BLaER1 (cell line): ENCODE data around the gene ST6GALNAC2.
"Not testable (repeated sequence)": the region's sequence is repeated elsewhere in the genome, so short reads cannot be mapped to it uniquely, and the experiment has no call there.

ENCODE experiments used
- H3K27ac ChIP-seq: shearing (Covaris generic); formaldehyde crosslinking; 2 replicates; pipeline ENCODE4 v1.8.1; 2022
- H3K27me3 ChIP-seq: shearing (Covaris generic); formaldehyde crosslinking; 2 replicates; pipeline ENCODE4 v1.8.1; 2022
- H3K36me3 ChIP-seq: shearing (Covaris generic); formaldehyde crosslinking; 2 replicates; pipeline ENCODE4 v1.8.1; 2022
- H3K4me1 ChIP-seq: shearing (Covaris generic); formaldehyde crosslinking; 2 replicates; pipeline ENCODE4 v1.8.1; 2022
- H3K4me2 ChIP-seq: shearing (Covaris generic); formaldehyde crosslinking; 2 replicates; pipeline ENCODE4 v1.8.1; 2022
- H3K4me3 ChIP-seq: shearing (Covaris generic); formaldehyde crosslinking; 2 replicates; pipeline ENCODE4 v1.8.1; 2022
- H3K9ac ChIP-seq: shearing (Covaris generic); formaldehyde crosslinking; 2 replicates; pipeline ENCODE4 v1.8.1; 2022
- H3K9me3 ChIP-seq: shearing (Covaris generic); formaldehyde crosslinking; 2 replicates; pipeline ENCODE4 v1.8.1; 2022
- H4K20me1 ChIP-seq: shearing (Covaris generic); formaldehyde crosslinking; 2 replicates; pipeline ENCODE4 v1.8.1; 2022
- Cebpa-rat ChIP-seq: shearing (Covaris generic); IDR thresholded peaks from 2 replicates; pipeline ENCODE4 v1.8.1; 2022

Gene ST6GALNAC2

DNA sequence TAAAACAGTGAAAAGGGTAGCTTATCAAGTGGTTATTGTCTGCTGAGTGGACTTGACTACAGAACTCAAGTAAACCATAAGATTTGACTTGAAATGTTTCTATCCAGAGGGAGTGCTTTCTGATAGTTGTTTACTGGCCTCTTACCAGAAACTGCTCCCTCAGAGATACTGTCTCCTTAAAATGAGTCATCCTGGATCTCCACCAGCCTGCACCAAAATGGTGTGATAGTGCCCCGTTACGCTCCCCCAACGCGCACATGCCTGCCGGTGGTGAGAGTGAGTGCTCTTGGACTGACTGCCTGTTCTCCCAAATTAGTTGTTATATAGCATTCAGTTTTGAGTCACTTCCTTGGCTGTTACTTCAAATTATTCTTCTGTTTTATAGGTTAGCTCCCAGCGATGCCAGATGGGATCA is 22.9 kb downstream of the ST6GALNAC2 start:
- Histone ChIP-seq H3K4me1 (peaks cover 48% of the 10 kb centered on the region), H3K9me3 (no peaks in the 10 kb centered on the region), H3K4me2 (no peak overlapping the region), H3K4me3 (no peak overlapping the region), H4K20me1 (peaks cover 96% of the 10 kb centered on the region), H3K9ac (peak overlapping the region; percentile 38; the same call in 1 of the 2 replicates), H3K27ac (no peak overlapping the region), H3K36me3 (peaks cover 80% of the 10 kb centered on the region), H3K27me3 (no peaks in the 10 kb centered on the region)
- TF ChIP-seq Cebpa-rat = no peak

DNA sequence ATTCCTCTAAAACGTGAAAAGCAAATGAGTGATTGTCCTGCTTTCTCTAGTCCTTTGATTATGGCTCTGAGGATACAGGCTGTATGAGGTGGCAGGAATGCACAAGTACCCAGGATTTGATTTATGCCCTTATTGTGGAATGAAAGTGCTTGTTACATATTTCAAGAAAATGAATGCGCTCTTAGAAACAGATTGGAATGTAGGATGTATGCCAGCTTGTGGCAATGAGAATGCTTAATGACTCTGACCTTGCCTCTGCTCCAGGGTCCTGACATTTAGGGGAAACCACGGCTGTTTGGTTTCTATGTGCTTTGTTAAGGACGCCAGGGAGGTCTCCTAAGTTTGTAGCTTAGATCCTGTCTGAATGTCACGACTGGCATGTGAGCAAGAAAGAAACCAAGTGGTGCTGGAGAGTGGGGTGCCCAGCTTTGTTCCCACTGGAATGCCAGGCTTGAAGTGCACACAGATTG is 23.8 kb downstream of the ST6GALNAC2 start:
- peaks cover 43% of the 10 kb centered on the region for H3K4me1 ChIP-seq

DNA sequence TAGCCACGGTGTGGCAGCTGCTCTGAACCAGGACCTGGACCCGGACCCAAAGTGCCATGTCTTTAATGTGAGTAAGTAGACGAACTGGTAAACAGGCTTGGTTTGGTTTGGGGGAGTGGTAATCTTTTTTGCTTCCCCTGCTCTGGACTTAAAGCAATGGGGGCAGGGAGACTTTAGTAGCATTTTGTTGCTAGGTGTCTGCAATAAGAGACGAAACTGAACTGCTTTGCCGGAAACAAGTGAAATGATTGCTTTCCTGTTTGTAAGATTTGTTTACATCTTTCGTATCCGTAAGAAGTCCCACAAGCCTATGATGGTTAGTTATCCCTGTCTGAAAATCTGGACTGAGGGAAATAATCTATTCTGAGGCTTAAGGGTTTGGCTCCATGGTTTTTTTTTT is 24.3 kb downstream of the ST6GALNAC2 start:
- no peak for TF ChIP-seq Cebpa-rat
- Histone ChIP-seq H3K27me3 (no peaks in the 10 kb centered on the region), H3K4me2 (peak overlapping the region; percentile 95), H3K4me1 (peaks cover 44% of the 10 kb centered on the region), H3K27ac (no peak overlapping the region), H3K4me3 (no peak overlapping the region), H3K9me3 (no peaks in the 10 kb centered on the region), H3K36me3 (peaks cover 69% of the 10 kb centered on the region), H3K9ac (0 out of 2 replicates have a peak overlapping the region, but pooled peaks have one; percentile 99), H4K20me1 (peaks cover 82% of the 10 kb centered on the region)

More for the DNA sequence above, 23.8 kb downstream of the ST6GALNAC2 start:
- no peak overlapping the region for H3K27ac ChIP-seq
- H3K4me2 ChIP-seq = peak overlapping the region; percentile 95
- no peaks in the 10 kb centered on the region for H3K27me3 ChIP-seq
- H3K9ac ChIP-seq = no peak overlapping the region
- H3K36me3 ChIP-seq = peaks cover 74% of the 10 kb centered on the region
- no peaks in the 10 kb centered on the region for H3K9me3 ChIP-seq
- no peak overlapping the region for H3K4me3 ChIP-seq
- TF ChIP-seq Cebpa-rat = no peak
- H4K20me1 ChIP-seq = peaks cover 87% of the 10 kb centered on the region

GRCh38 chr17:76560877-76561221 is 24.8 kb downstream of the ST6GALNAC2 start:
- peak overlapping the region; percentile 99; the same call in 1 of the 2 replicates for H3K9ac ChIP-seq
- H3K9me3 ChIP-seq = no peaks in the 10 kb centered on the region
- H3K27ac ChIP-seq = no peak overlapping the region
- H3K4me1 ChIP-seq = peaks cover 49% of the 10 kb centered on the region
- no peak for TF ChIP-seq Cebpa-rat
- no peaks in the 10 kb centered on the region for H3K27me3 ChIP-seq
- peak overlapping the region; percentile 95 for H3K4me2 ChIP-seq
- H3K36me3 ChIP-seq = peaks cover 64% of the 10 kb centered on the region
- no peak overlapping the region for H3K4me3 ChIP-seq
- peaks cover 77% of the 10 kb centered on the region for H4K20me1 ChIP-seq

DNA sequence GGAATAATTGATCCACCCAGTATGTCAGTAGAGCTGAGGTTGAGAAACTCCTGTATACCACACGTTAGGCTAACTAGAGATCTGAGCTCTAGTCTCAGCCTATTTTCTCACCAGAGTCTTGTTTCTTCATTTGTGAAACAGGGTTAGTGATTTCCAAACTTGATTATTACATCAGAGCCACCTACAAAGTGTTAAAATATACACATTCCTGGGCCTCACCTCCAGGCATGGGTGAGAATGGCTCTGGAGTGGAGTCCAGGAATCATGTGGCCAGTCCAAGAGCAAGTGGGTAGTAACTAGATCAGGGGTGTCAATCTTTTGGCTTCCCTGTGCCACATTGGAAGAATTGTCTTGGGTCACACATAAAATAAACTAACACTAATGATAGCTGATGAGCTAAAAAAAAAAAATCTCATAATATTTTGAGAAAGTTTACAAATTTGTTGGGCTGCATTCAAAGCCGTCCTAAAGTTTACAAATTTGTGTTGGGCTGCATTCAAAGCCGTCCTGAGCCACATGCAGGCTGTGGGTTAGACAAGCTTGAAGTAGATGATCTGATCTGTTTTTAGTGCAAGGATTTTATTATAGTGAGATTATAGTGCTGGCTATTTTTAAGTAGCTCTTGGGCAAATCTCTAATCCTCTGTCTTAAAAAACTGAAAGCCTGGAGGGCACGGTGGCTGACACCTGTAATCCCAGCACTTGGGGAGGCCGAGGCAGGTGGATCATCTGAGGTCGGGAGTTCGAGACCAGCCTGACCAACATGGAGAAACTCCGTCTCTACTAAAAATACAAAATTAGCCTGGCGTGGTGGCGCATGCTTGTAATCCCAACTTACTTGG is 25.4 kb downstream of the ST6GALNAC2 start:
- Histone ChIP-seq H3K36me3 (peaks cover 58% of the 10 kb centered on the region), H4K20me1 (peaks cover 71% of the 10 kb centered on the region), H3K4me1 (peaks cover 54% of the 10 kb centered on the region), H3K4me2 (peak overlapping the region; percentile 95), H3K9me3 (no peaks in the 10 kb centered on the region), H3K9ac (peak overlapping the region; percentile 99), H3K27ac (no peak overlapping the region), H3K4me3 (no peak overlapping the region), H3K27me3 (no peaks in the 10 kb centered on the region)
- no peak for TF ChIP-seq Cebpa-rat

DNA sequence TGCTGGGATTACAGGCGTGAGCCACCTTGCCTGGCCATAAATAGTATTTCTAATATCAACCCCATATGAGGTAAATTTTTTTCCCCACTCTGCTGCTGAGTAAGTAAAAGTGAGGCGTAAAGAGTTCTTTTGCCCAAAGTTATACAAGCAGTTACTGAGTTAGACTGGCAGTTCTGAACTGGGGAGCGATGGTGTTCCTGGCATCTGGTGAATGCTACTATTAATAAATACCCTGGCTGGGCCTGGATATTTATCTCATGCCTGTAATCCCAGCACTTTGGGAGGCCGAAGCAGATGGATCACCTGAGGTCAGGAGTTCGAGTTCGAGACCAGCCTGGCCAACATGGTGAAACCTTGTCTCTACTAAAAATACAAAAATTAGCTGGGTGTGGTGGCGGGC is 26.2 kb downstream of the ST6GALNAC2 start:
- Histone ChIP-seq H3K9ac (peak overlapping the region; percentile 99; the same call in 1 of the 2 replicates), H4K20me1 (peaks cover 63% of the 10 kb centered on the region), H3K4me2 (peak overlapping the region; percentile 95), H3K36me3 (peaks cover 50% of the 10 kb centered on the region), H3K27ac (0 out of 2 replicates have a peak overlapping the region, but pooled peaks have one; percentile 98), H3K4me3 (peak overlapping the region; percentile 88), H3K4me1 (peaks cover 62% of the 10 kb centered on the region)
- H3K27me3 ChIP-seq, H3K9me3 ChIP-seq: not testable (repeated sequence)

- H3K9ac ChIP-seq = peak overlapping the region; percentile 99
- H3K9me3 ChIP-seq = no peaks in the 10 kb centered on the region
- H3K4me2 ChIP-seq = peak overlapping the region; percentile 95
- H3K27ac ChIP-seq = peak overlapping the region; percentile 98
- H4K20me1 ChIP-seq = peaks cover 53% of the 10 kb centered on the region
- TF ChIP-seq Cebpa-rat = no peak
- H3K4me3 ChIP-seq = peak overlapping the region; percentile 88
- peaks cover 72% of the 10 kb centered on the region for H3K4me1 ChIP-seq
- peaks cover 40% of the 10 kb centered on the region for H3K36me3 ChIP-seq
- no peaks in the 10 kb centered on the region for H3K27me3 ChIP-seq
Measured at GRCh38 chr17:76558198-76559095, 27.2 kb downstream of the ST6GALNAC2 start.

- peak overlapping the region; percentile 95 for H3K4me2 ChIP-seq
- peaks cover 81% of the 10 kb centered on the region for H3K4me1 ChIP-seq
- H3K9me3 ChIP-seq = no peaks in the 10 kb centered on the region
- peak overlapping the region; percentile 88 for H3K4me3 ChIP-seq
- peaks cover 32% of the 10 kb centered on the region for H3K36me3 ChIP-seq
- TF ChIP-seq Cebpa-rat = no peak
- H3K9ac ChIP-seq = peak overlapping the region; percentile 99
- no peaks in the 10 kb centered on the region for H3K27me3 ChIP-seq
- H4K20me1 ChIP-seq = peaks cover 45% of the 10 kb centered on the region
- H3K27ac ChIP-seq = peak overlapping the region; percentile 98
Measured at GRCh38 chr17:76557368-76558197, 28.1 kb downstream of the ST6GALNAC2 start.
